K562 (cell line): ENCODE results near the gene VPS11. TPM values are rescaled to one million over a fixed set of nuclear protein-coding genes. Genes with fewer than 3 reads are reported as not detected.

Experiments
- ATF7 ChIP-seq: fragments of 450-650 bp; IDR thresholded peaks from 2 replicates; pipeline ENCODE4 v1.7.1; 2014; ENCODE audit warnings: mild to moderate bottlenecking, moderate library complexity
- ELF4 ChIP-seq: fragments of 450-650 bp; formaldehyde crosslinking; IDR thresholded peaks from 2 replicates; pipeline ENCODE4 v1.4.0; 2022; ENCODE audit warnings: missing genetic modification characterization
- GABPB2 ChIP-seq: fragments of 250-450 bp; sonication (Bioruptor Pico); conservative IDR thresholded peaks from 2 replicates; pipeline ENCODE4 v1.5.1; 2021; ENCODE audit warnings: mild to moderate bottlenecking
- HDAC2 ChIP-seq: fragments of 450-650 bp; IDR thresholded peaks from 2 replicates; pipeline ENCODE4 v1.6.1; 2016; ENCODE audit warnings: mild to moderate bottlenecking
- IFI16 ChIP-seq: fragments of 250-450 bp; sonication (Bioruptor Pico); IDR thresholded peaks from 2 replicates; pipeline ENCODE4 v2.1.2; 2022; ENCODE audit warnings: mild to moderate bottlenecking, inconsistent platforms
- ILF3 ChIP-seq: fragments of 450-650 bp; IDR thresholded peaks from 2 replicates; pipeline ENCODE4 v1.6.1; 2018; ENCODE audit warnings: antibody characterized with exemption, mild to moderate bottlenecking, moderate library complexity, borderline replicate concordance
- KDM4B ChIP-seq, 2 experiments: fragments of 450-650 bp in 1 of 2; sonication (generic) in 1 of 2; IDR thresholded peaks; 2 replicates each; pipeline ENCODE4 v1.6.1; 2016 to 2017; ENCODE audit warnings: borderline replicate concordance in 2 of 2, antibody characterized with exemption in 1 of 2, low read depth in 1 of 2, mild to moderate bottlenecking in 1 of 2
- NBN ChIP-seq: fragments of 450-650 bp; IDR thresholded peaks from 2 replicates; pipeline ENCODE4 v1.6.1; 2016; ENCODE audit warnings: low read depth, mild to moderate bottlenecking
- NFXL1 ChIP-seq: fragments of 450-650 bp; formaldehyde crosslinking; IDR thresholded peaks from 2 replicates; pipeline ENCODE4 v1.4.0; 2021; ENCODE audit warnings: mild to moderate bottlenecking
- NR3C1 ChIP-seq: sonication (generic); formaldehyde crosslinking; IDR thresholded peaks from 2 replicates; pipeline ENCODE4 v1.8.1; 2022; ENCODE audit warnings: missing genetic modification reagents
- PATZ1 ChIP-seq: fragments of 250-450 bp; sonication (Bioruptor Pico); IDR thresholded peaks from 2 replicates; pipeline ENCODE4 v1.5.0; 2020; ENCODE audit warnings: mild to moderate bottlenecking, borderline replicate concordance
- SIN3B ChIP-seq: fragments of 450-650 bp; IDR thresholded peaks from 2 replicates; pipeline ENCODE4 v1.6.1; 2017; ENCODE audit warnings: low read depth, mild to moderate bottlenecking, moderate library complexity
- SMARCB1 ChIP-seq: IDR thresholded peaks from 2 replicates; pipeline ENCODE4 v1.6.1; 2011; ENCODE audit warnings: improper control_type of control experiment, low read depth; ENCODE audit not compliant: insufficient read length
- SOX6 ChIP-seq: fragments of 450-650 bp; IDR thresholded peaks from 2 replicates; pipeline ENCODE4 v1.6.1; 2014; ENCODE audit warnings: mild to moderate bottlenecking
- SRF ChIP-seq, 2 experiments: fragments of 250-450, 450-650 bp in 1 of 2; sonication (Bioruptor Pico) in 1 of 2; sonication (generic) in 1 of 2; formaldehyde crosslinking; IDR thresholded peaks; 2 replicates each; pipeline versions ENCODE4 v1.5.0 to v1.5.1; 2020 to 2022; ENCODE audit warnings: mild to moderate bottlenecking in 1 of 2, missing genetic modification reagents in 1 of 2
- STAT5A ChIP-seq: IDR thresholded peaks from 2 replicates; pipeline ENCODE4 v1.6.1; 2012; ENCODE audit warnings: low read length, inconsistent platforms, borderline replicate concordance
- TCF15 ChIP-seq: fragments of 250-450 bp; sonication (Bioruptor Pico); IDR thresholded peaks from 2 replicates; pipeline ENCODE4 v1.8.0; 2022; ENCODE audit warnings: moderate library complexity, mild to moderate bottlenecking, inconsistent platforms
- TEAD4 ChIP-seq, 2 experiments: sonication (generic) in 1 of 2; formaldehyde crosslinking in 1 of 2; IDR thresholded peaks; 2 replicates each; pipeline versions ENCODE4 v1.6.1 to v1.8.0; 2012 to 2022; ENCODE audit warnings: borderline replicate concordance in 1 of 2, inconsistent platforms in 1 of 2, low read length in 1 of 2, mild to moderate bottlenecking in 1 of 2, missing genetic modification reagents in 1 of 2
- TGIF2 ChIP-seq: sonication (generic); formaldehyde crosslinking; IDR thresholded peaks from 2 replicates; pipeline ENCODE4 v1.8.1; 2022; ENCODE audit warnings: mild to moderate bottlenecking, missing genetic modification reagents, moderate library complexity
- ZC3H8 ChIP-seq: fragments of 450-650 bp; IDR thresholded peaks from 2 replicates; pipeline ENCODE4 v1.6.1; 2017
- ZKSCAN3 ChIP-seq: fragments of 250-450 bp; sonication (Bioruptor Pico); IDR thresholded peaks from 2 replicates; pipeline ENCODE4 v1.4.0; 2020
- ZNF133 ChIP-seq: fragments of 250-450 bp; sonication (Bioruptor Pico); IDR thresholded peaks from 2 replicates; pipeline ENCODE4 v1.4.0; 2020; ENCODE audit warnings: mild to moderate bottlenecking
- ZNF384 ChIP-seq: IDR thresholded peaks from 2 replicates; pipeline ENCODE4 v1.6.1; 2012; ENCODE audit warnings: low read depth, low read length, improper control_type of control experiment
- ZNF707 ChIP-seq: fragments of 250-450 bp; sonication (Bioruptor Pico); conservative IDR thresholded peaks from 2 replicates; pipeline ENCODE4 v1.8.0; 2022; ENCODE audit warnings: inconsistent platforms, mild to moderate bottlenecking, moderate library complexity
- ZNF830 ChIP-seq: fragments of 250-450 bp; sonication (Bioruptor Pico); IDR thresholded peaks from 2 replicates; pipeline ENCODE4 v1.5.0; 2021; ENCODE audit warnings: mild to moderate bottlenecking
- ZZZ3 ChIP-seq: fragments of 450-650 bp; IDR thresholded peaks from 2 replicates; pipeline ENCODE4 v1.6.1; 2016; ENCODE audit warnings: antibody characterized with exemption, mild to moderate bottlenecking, moderate library complexity
- polyA plus RNA-seq, 8 experiments: library from polyadenylated mRNA; depleted of rRNA in 4 of 8; stranded (reverse) in 5 of 8; unstranded in 3 of 8; fragments of >200 nt; fragmentation: Nextera tagmentation in 2 of 8; fragmentation: Illumina TruSeq in 1 of 8; extraction: Ambion mirVana in 2 of 8; extraction: Trizol in 1 of 8; gene quantifications; 2 replicates each; pipeline versions ENCODE4 v1.2.1 to v1.2.3, GENCODE V29; 2011 to 2014; ENCODE audit warnings: inconsistent platforms in 1 of 8, missing spikeins in 1 of 8
- total RNA-seq, 7 experiments: library from RNA; depleted of rRNA in 6 of 7; stranded (reverse); fragments of >200 nt in 6 of 7; fragmentation: Illumina TruSeq in 2 of 7; extraction: Trizol in 2 of 7; gene quantifications; 2 replicates each; pipeline versions ENCODE4 v1.2.1 to v1.2.3, GENCODE V29; 2011 to 2021; ENCODE audit warnings: low replicate concordance in 1 of 7

The VPS11 gene
- total and polyA plus RNA-seq, 9 of the 15 experiments (the other 6 are each of a cell fraction or from before 2014, with no cell fraction given): 14.1 to 35.5 (median 27.5) TPM

- TF ChIP-seq NR3C1 (CRISPR knock-in tag) (peak; percentile 91), SMARCB1 (no peak), PATZ1 (CRISPR knock-in tag) (no peak), SIN3B (no peak; the same call in 1 of the 2 replicates), ILF3 (0 out of 2 replicates have a peak, but pooled peaks have one; percentile 14), ZC3H8 (no peak), SOX6 (peak; percentile 39), TGIF2 (CRISPR knock-in tag) (peak; percentile 98; the same call in 1 of the 2 replicates), NBN (peak; percentile 30; the same call in 1 of the 2 replicates), HDAC2 (peak; percentile 75; the same call in 1 of the 2 replicates), KDM4B (IDR thresholded peaks at IDR 0.05; ENCODE audit: borderline replicate concordance in 2 of 2, low read depth in 1 of 2) (0 out of 4 replicates have a peak, but pooled peaks of 1 of the 2 experiments have one; percentile 73), ZNF384 (no peak), ZNF830 (peak; percentile 95), ZNF707 (CRISPR knock-in tag) (no peak), ZZZ3 (no peak), ZKSCAN3 (CRISPR knock-in tag) (no peak), STAT5A (peak; percentile 24; the same call in 1 of the 2 replicates), SRF (CRISPR knock-in tag; IDR thresholded peaks at IDR 0.05) (peak in 1 of 2 experiments; percentile 9; a peak in 1 of 4 replicates), IFI16 (no peak), TEAD4 (IDR thresholded peaks at IDR 0.05; ENCODE audit: low read length) (peak; percentile 48), TEAD4 (CRISPR knock-in tag; IDR thresholded peaks at IDR 0.05; ENCODE audit: borderline replicate concordance) (no peak), ZNF133 (CRISPR knock-in tag) (no peak), ATF7 (peak; percentile 86), TCF15 (CRISPR knock-in tag) (no peak), ELF4 (CRISPR knock-in tag) (peak; percentile 53; the same call in 1 of the 2 replicates), GABPB2 (CRISPR knock-in tag) (no peak), NFXL1 (no peak)
Observed at GRCh38 chr11:119095066-119095880, 27.7 kb downstream of the VPS11 start (continued).
